NCI-H2196 treated with DMSO at 0.1 percent for 48 hours (cell line): ENCODE results near the gene RNF175.

Experiments used
- DNase-seq: peaks from one replicate; lab custom pipeline; 2025; ENCODE audit not compliant: unreplicated experiment; lab: John Stamatoyannopoulos, UW

Gene RNF175

GRCh38 chr4:153750197-153750817 lies 9.5 kb downstream of the RNF175 start:
- DNase-seq = peak; percentile 9

DNA sequence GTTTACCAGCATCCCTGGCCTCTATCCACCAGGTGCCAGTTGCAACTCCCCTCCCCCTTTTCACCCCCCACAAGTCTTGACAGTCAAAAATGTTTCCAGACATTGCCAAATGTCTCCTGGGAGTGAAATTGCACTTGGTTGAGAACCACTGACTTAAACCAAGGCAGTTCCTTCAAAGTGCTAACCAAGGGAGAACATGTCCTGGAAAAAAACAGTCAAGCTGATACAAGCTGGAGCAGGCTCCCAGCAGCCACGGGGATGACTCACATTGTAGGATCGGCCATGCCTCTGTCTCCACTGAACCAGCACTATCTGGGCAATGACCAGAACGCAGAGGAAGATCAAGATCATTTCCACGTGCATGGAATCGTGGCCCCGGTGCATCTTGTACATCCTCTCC lies 11.4 kb downstream of the RNF175 start:
- no peak for DNase-seq

- DNase-seq = no peak
Measured at GRCh38 chr4:153747406-153747955, 12.3 kb downstream of the RNF175 start.

DNA sequence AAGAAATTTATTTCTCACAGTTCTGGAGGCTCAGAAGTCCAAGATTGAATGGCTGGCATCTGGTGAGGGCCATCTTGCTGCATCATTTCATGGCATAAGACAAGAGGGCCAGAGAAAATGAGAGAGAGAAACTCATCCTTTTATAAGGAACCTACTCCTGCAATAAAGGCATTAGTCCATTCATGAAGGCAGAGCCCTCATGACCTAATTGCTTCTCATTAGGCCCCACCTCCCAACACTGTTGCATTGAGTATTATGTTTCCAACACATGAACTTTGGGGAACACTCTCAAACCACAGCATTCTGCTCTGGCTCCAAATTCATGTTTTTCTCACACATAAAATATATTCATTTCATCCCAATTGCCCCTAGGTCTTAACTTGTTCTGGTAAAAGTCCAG lies 14.2 kb downstream of the RNF175 start:
- DNase-seq = no peak

- DNase-seq = no peak
Measured at GRCh38 chr4:153741541-153741940, 18.3 kb downstream of the RNF175 start.

DNA sequence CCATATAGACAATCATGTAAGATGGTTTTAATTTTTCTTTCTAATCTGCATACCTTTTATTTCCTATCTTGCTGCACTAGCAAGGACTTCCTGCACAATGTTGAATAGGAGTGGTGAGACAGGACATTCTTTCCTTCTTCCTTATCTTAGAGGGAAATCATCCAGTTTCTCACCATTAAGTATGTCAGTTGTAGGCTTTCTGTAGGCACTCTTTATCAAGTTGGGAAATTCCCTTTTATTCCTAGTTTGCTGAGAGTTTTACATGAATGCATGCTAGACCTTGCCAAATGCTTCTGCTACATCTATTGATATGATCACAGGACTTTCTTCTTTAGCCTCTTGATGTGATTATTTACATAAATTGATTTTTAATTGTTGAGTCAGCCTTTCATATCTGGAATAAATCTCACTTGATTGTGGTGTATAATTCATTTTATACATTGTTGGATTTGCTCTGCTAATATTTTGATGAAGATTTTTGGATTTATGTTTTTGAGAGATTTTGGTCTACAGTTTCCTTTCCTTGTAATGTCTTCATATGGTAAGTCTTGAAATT lies 23.8 kb downstream of the RNF175 start:
- DNase-seq = no peak

GRCh38 chr4:153733751-153734448 lies 25.9 kb downstream of the RNF175 start:
- no peak for DNase-seq

DNA sequence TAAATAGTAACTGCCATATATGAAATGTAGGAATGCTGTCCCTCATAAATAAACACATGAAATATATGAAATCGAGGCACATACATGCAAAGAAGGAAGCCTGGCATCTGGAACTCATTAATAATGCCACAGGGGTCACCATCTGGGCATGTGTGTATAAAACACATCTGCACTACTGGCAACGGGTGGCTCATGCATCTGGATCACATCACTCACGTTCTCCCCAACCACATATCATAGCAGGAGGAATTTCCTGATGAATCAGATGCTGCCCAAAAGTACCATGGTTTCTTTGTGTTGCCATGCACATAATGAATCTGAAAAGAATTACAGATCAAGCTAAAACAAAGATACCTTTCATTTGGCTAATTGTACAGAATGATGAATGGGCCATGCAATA lies 28.6 kb downstream of the RNF175 start:
- DNase-seq = no peak

DNA sequence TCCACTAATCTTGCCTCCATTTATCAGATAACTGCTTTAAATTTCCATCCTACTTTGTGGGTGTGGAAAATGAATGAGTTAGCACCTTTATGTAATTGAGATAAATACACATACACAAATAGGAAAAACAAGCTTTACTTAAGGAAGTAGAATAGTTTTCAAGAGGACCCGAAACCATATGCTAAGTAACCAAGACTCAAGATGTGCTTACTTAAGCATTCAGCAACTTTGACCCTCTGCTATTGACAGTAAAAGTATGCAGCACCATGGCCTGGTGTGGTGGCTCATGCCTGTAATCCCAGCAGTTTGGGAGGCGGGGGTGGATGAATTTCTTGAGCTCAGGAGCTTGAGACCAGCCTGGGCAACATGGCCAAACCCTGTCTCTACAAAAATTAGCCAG lies 29.9 kb downstream of the RNF175 start:
- no peak for DNase-seq

- DNase-seq = no peak
Measured at GRCh38 chr4:153728660-153729059, 31.2 kb downstream of the RNF175 start.

DNA sequence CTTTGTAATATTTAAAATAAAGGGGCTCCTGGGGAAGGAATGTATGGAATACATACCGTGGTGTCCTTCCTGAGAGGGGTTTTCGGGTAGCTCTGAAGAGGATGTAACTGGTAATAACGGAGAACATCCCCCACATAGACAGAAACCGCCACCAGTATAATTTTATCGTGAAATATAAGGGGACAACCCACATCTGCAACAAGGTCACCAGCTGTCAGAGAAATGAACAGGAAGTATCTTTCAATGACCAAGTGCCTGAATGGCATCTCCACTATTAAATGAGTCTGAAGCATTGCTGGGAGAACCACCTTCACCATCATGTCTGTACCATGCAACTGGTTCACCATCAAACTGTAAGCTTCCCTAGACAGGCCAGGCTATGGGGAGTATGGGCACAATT lies 31.7 kb downstream of the RNF175 start:
- no peak for DNase-seq

- no peak for DNase-seq
Measured at GRCh38 chr4:153725831-153726154, 34.0 kb downstream of the RNF175 start.

GRCh38 chr4:153725136-153725830 lies 34.5 kb downstream of the RNF175 start:
- DNase-seq = no peak

DNA sequence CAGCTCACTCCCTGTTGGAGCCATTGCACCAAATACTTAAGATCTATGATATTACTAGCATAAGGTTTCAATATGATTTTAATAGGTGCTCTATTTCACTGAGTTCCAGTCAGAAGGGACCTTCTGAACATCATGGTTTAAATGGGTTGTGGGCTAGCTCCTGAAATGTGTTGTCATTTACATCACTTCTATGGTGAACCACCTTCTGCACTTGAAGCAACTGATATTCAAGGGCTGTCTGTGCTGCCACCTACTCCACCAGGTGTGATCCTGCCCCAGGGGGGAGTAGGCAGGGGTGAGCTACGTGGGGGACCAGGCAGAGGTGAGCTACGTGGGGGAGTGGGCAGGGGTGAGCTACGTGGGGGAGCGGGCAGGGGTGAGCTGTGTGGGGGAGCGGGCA lies 35.2 kb downstream of the RNF175 start:
- no peak for DNase-seq

DNA sequence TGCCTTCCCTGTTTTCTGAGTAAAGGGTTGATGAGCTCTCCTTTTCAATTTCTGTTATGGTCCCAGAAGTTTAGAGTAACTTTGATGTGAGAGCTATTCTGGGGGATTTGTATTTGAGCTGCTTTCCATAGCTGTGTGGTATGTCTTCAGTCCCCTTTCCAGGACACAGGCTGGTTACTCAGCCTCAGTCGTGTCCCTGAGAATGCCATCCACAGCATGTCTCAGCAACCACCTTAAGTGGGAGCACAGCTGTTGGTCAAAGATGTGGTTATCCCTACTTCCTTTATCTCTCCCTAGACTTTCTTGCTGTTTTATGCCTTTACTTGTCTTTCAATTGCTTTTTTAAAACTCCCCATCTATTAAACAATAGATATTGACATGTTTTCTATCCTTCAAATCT lies 37.8 kb downstream of the RNF175 start:
- no peak for DNase-seq

GRCh38 chr4:153713866-153714646 lies 45.8 kb downstream of the RNF175 start:
- no peak for DNase-seq

DNA sequence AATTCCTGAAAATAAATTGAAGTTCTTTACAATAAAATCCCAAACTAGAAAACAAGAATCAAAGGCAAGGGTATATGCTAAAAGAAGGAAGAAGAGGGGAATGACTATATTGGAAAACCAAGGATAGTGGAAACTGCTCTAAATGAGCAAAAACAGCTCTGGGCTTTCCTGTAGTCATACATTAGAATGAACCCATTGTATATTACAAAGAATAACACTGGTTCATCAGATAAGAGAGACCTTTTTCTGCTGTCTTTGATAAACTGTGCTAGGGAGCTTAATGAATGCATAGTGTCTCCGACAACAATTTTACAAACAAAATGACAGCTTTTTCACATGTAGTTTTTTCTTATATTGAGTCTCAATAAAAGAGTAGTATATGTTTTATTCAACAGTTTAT lies 49.1 kb downstream of the RNF175 start:
- DNase-seq = no peak

DNA sequence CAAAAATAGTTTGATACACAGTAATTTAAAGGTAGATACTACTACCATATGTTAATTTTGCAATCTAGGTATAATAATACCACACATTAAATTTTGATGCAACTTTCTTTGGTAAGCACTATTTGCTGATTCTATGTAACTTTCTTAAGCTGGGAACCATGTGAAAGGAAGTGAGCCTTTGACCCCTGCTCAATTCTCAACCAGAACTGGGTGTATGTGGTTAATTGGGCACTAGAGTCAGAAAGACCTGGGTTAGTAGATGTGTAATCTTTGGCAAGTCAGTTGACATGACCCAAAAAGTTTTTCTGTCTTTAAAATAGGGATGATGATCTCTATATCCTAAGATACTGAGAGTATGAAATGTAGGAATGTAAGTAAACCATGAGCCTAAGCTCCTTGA lies 53.3 kb downstream of the RNF175 start:
- DNase-seq = no peak

DNA sequence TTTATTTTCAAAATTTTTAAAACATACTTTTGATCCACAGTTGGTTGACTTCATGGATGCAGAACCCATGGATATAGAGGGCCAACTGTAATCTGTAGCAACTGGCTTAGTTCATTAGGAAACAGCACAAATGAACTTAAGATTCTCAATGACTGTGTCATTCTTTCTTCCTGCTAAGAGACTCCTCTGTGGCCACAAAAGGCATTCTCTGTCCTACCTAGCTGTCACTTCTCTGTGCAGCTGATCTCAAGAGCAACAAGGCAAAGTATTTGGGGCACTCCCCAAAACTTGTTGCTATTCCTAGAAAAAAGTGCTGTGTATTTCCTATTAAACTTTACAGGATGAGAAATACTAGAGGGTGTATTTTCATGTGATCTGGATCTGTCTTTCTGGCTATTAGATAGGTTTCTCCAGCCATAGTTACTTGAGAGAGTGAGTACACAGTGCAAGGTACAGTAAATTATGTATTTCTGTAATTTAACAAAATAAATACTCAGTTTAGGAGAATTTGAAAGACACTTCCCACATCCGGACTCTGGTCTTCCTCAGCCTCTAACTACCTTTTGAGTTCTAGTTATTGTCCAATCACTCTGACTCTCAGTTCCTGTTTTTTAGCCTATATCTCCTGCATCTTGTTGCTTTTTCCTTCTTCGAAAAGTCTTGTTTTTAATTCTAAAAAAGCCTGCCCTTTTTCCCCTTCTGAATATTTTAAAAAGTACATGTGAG lies 53.9 kb downstream of the RNF175 start:
- DNase-seq = no peak

DNA sequence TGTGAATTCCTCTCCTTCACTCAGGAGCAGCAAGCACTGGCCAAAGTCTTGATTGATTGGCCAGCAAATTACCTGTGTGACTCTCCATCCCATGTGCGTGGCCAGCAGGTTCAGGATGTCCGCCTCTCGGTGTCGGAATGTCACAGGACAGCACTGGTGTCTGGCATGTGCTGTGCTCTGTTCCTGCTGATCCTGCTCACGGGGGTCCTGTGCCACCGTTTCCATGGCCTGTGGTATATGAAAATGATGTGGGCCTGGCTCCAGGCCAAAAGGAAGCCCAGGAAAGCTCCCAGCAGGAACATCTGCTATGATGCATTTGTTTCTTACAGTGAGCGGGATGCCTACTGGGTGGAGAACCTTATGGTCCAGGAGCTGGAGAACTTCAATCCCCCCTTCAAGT lies 55.3 kb downstream of the RNF175 start:
- no peak for DNase-seq

GRCh38 chr4:153684971-153685371 lies 74.9 kb downstream of the RNF175 start:
- no peak for DNase-seq
